A673 (cell line): Measurements from ENCODE around the gene IMMP2L.

Experiments used
- CTCF ChIP-seq: fragments of 300-800, 200-600 bp; sonication (generic); conservative IDR thresholded peaks from 2 replicates; pipeline ENCODE4 v1.5.1; 2017; ENCODE audit warnings: low read depth, mild to moderate bottlenecking, antibody characterized with exemption, low read length, moderate library complexity, mixed read lengths
- EZH2 ChIP-seq: fragments of 200-600 bp; sonication (generic); IDR thresholded peaks from 2 replicates; pipeline ENCODE4 v1.6.1; 2017; ENCODE audit warnings: borderline replicate concordance, low read depth, mild to moderate bottlenecking, mixed read lengths, antibody characterized with exemption, low read length; ENCODE audit not compliant: poor library complexity, severe bottlenecking

DNA sequence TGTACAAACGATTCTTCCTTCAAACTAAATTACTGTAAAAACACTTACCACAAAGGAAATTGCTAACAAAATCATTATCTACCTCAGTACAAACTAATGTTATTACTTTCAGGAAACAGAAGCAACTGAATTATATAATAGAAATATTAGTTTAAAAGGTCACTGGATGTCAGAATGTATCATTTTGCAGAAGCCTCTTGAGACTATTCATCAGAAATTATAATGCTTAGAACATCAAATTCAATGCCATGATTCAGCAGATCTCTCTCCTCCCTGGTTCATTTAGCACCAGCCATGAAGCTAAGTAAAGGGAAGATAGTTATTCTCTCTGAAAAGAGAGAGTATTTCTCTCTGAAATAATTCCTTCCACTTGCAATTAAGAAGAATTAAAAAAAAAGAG, 223.3 kb downstream of the IMMP2L start:
- TF ChIP-seq CTCF = no peak
- no peak for TF ChIP-seq EZH2
